IMR-90 (cell line): ENCODE data around the gene RIPOR3. TPM values are rescaled to one million over a fixed set of nuclear protein-coding genes. Genes with fewer than 3 reads are reported as not detected.

Experiments
- ATAC-seq: fragments of 200-7000 bp; cut with Tn5 transposase; 2 replicates; pipeline ENCODE4 v1.9.1; 2020; ENCODE audit warnings: low read depth, mild to moderate bottlenecking, moderate library complexity
- BruUV-seq: library from RNA; stranded (reverse); fragments of 400-500 nt; replicated peaks from 2 replicates; lab custom pipeline; 2021; lab: Mats Ljungman, UMichigan
- CTCF ChIA-PET: fragments of 300-600 bp; formaldehyde crosslinking; extraction: SDS; loops from one replicate; lab custom pipeline; 2021; ENCODE audit warnings: antibody characterized with exemption; lab: Yijun Ruan, JAX
- POLR2A ChIA-PET: fragments of 300-600 bp; sonication (Branson Sonifier 250); formaldehyde crosslinking; loops from one replicate; lab custom pipeline; 2022; ENCODE audit warnings: antibody characterized with exemption; ENCODE audit not compliant: unreplicated experiment; lab: Charles Lee
- DNase-seq: peaks from one replicate; pipeline ENCODE4 v3.0.0; 2013
- H2AFZ ChIP-seq: replicated peaks from 2 replicates; pipeline ENCODE3; 2013; ENCODE audit warnings: low read length, mild to moderate bottlenecking; ENCODE audit not compliant: poor library complexity
- H2AK5ac ChIP-seq: 2 replicates; pipeline ENCODE4 v1.6.1; 2013; ENCODE audit warnings: low read depth, low read length, inconsistent platforms
- H2AK9ac ChIP-seq: replicated peaks from 2 replicates; pipeline ENCODE3; 2013; ENCODE audit warnings: mild to moderate bottlenecking, low read depth, low read length, moderate library complexity; ENCODE audit not compliant: poor library complexity
- H2BK120ac ChIP-seq: 2 replicates; pipeline ENCODE4 v1.6.1; 2013; ENCODE audit warnings: low read depth, low read length, inconsistent platforms
- H2BK15ac ChIP-seq: 3 replicates; pipeline ENCODE4 v1.6.1; 2013; ENCODE audit warnings: low read depth, low read length, inconsistent platforms
- H2BK20ac ChIP-seq: 2 replicates; pipeline ENCODE4 v1.6.1; 2013; ENCODE audit warnings: low read depth, mild to moderate bottlenecking, inconsistent platforms, low read length, moderate library complexity
- H2BK5ac ChIP-seq: 2 replicates; pipeline ENCODE4 v1.6.1; 2013; ENCODE audit warnings: mild to moderate bottlenecking, low read depth, low read length, inconsistent platforms; ENCODE audit not compliant: poor library complexity, severe bottlenecking
- H3K14ac ChIP-seq: replicated peaks from 2 replicates; pipeline ENCODE4 v1.6.1; 2013; ENCODE audit warnings: low read depth, low read length, inconsistent platforms
- H3K18ac ChIP-seq: 2 replicates; pipeline ENCODE4 v1.6.1; 2013; ENCODE audit warnings: low read depth, low read length, control low read depth
- H3K23ac ChIP-seq: 2 replicates; pipeline ENCODE4 v1.6.1; 2013; ENCODE audit warnings: low read depth, low read length, inconsistent platforms
- H3K27ac ChIP-seq: 2 replicates; pipeline ENCODE4 v1.5.1; 2013; ENCODE audit warnings: mild to moderate bottlenecking, control low read depth, low read length; ENCODE audit not compliant: insufficient read depth
- H3K27me3 ChIP-seq: 2 replicates; pipeline ENCODE4 v1.6.1; 2013; ENCODE audit warnings: low read length; ENCODE audit not compliant: control insufficient read depth, insufficient read depth
- H3K36me3 ChIP-seq: 2 replicates; pipeline ENCODE4 v1.6.1; 2013; ENCODE audit warnings: low read length, mixed read lengths; ENCODE audit not compliant: control insufficient read depth, insufficient read depth
- H3K4ac ChIP-seq: 2 replicates; pipeline ENCODE4 v1.6.1; 2013; ENCODE audit warnings: low read depth, low read length, inconsistent platforms
- H3K4me1 ChIP-seq: 2 replicates; pipeline ENCODE4 v1.6.1; 2013; ENCODE audit warnings: low read length, mixed read lengths; ENCODE audit not compliant: control insufficient read depth, insufficient read depth
- H3K4me2 ChIP-seq: 2 replicates; pipeline ENCODE4 v1.6.1; 2013; ENCODE audit warnings: low read depth, mild to moderate bottlenecking, control low read depth, low read length, moderate library complexity
- H3K4me3 ChIP-seq: 2 replicates; pipeline ENCODE4 v1.5.1; 2013; ENCODE audit warnings: low read depth, mild to moderate bottlenecking, control low read depth, low read length, moderate library complexity; ENCODE audit not compliant: insufficient read depth
- H3K56ac ChIP-seq: 2 replicates; pipeline ENCODE4 v1.6.1; 2013; ENCODE audit warnings: low read length, inconsistent platforms; ENCODE audit not compliant: insufficient read depth; ENCODE audit errors: extremely low read depth
- H3K79me1 ChIP-seq, 2 experiments: 2 replicates each; pipeline ENCODE4 v1.6.1; 2013; ENCODE audit warnings: low read length in 2 of 2, inconsistent platforms in 1 of 2, low read depth in 1 of 2
- H3K9ac ChIP-seq: 2 replicates; pipeline ENCODE4 v1.6.1; 2013; ENCODE audit warnings: low read depth, low read length, control low read depth
- H3K9me1 ChIP-seq: 2 replicates; pipeline ENCODE4 v1.6.1; 2013; ENCODE audit warnings: low read length, inconsistent platforms; ENCODE audit not compliant: insufficient read depth
- H3K9me3 ChIP-seq: 2 replicates; pipeline ENCODE4 v1.6.1; 2013; ENCODE audit warnings: low read length; ENCODE audit not compliant: control insufficient read depth, insufficient read depth
- H4K20me1 ChIP-seq: 2 replicates; pipeline ENCODE4 v1.6.1; 2013; ENCODE audit warnings: low read length, inconsistent platforms; ENCODE audit not compliant: insufficient read depth
- H4K5ac ChIP-seq: 2 replicates; pipeline ENCODE4 v1.6.1; 2013; ENCODE audit warnings: mild to moderate bottlenecking, low read depth, low read length, control low read depth
- H4K8ac ChIP-seq, 2 experiments: 2 replicates each; pipeline ENCODE4 v1.6.1; 2013; ENCODE audit warnings: low read depth in 2 of 2, low read length in 2 of 2, control low read depth in 1 of 2, inconsistent platforms in 1 of 2
- H4K91ac ChIP-seq: 2 replicates; pipeline ENCODE4 v1.6.1; 2013; ENCODE audit warnings: low read depth, low read length, inconsistent platforms; ENCODE audit not compliant: insufficient read depth
- BHLHE40 ChIP-seq: fragments of 150-350 bp; IDR thresholded peaks from 2 replicates; pipeline ENCODE4 v1.6.1; 2016; ENCODE audit warnings: mild to moderate bottlenecking, low read depth, low read length
- MAZ ChIP-seq: IDR thresholded peaks from 2 replicates; pipeline ENCODE4 v1.6.1; 2012; ENCODE audit warnings: low read depth, mild to moderate bottlenecking, low read length, improper control_type of control experiment, moderate library complexity, borderline replicate concordance
- NFE2L2 ChIP-seq: fragments of 150-350 bp; IDR thresholded peaks from 2 replicates; pipeline ENCODE4 v1.6.1; 2016; ENCODE audit warnings: low read depth, mild to moderate bottlenecking, low read length
- POLR2A ChIP-seq: IDR thresholded peaks from 2 replicates; pipeline ENCODE4 v1.6.1; 2012; ENCODE audit warnings: mild to moderate bottlenecking, low read depth, low read length
- RCOR1 ChIP-seq: IDR thresholded peaks from 2 replicates; pipeline ENCODE4 v1.6.1; 2012; ENCODE audit warnings: mild to moderate bottlenecking, low read length, improper control_type of control experiment; ENCODE audit not compliant: insufficient replicate concordance
- RFX5 ChIP-seq: IDR thresholded peaks from 2 replicates; pipeline ENCODE4 v1.8.0; 2012; ENCODE audit warnings: low read depth, mild to moderate bottlenecking, low read length, moderate library complexity
- USF2 ChIP-seq: fragments of 150-350 bp; IDR thresholded peaks from 2 replicates; pipeline ENCODE4 v1.6.1; 2017; ENCODE audit warnings: mild to moderate bottlenecking, antibody characterized with exemption, low read length, low read depth
- WGBS, 2 experiments: methylation state at CpG; one replicate each; pipeline versions ENCODE4 v1.1.5 to v1.1.7; 2013; ENCODE audit warnings: missing lambda C conversion rate in 2 of 2; ENCODE audit not compliant: insufficient read length in 1 of 2; ENCODE audit errors: extremely low coverage in 2 of 2; 5-methylcytosine and 5-hydroxymethylcytosine counted together
- dilution Hi-C: fragments of 300-500 bp; cut with HindIII; formaldehyde crosslinking; loops from one replicate; pipeline ENCODE4 v1.14.3; 2018; ENCODE audit warnings: low sequenced_read_pairs; ENCODE audit not compliant: unreplicated experiment
- in situ Hi-C: fragments of 300-500 bp; cut with MboI; formaldehyde crosslinking; loops from 3 replicates; pipeline ENCODE4 v1.14.3; 2019; ENCODE audit warnings: low sequenced_read_pairs, inconsistent platforms, mixed read lengths
- intact Hi-C: fragments of 100-400 bp; cut with micrococcal nuclease; formaldehyde crosslinking; loops from 2 replicates; pipeline ENCODE4 v1.10.0; 2022
- polyA plus RNA-seq, 3 experiments: library from polyadenylated mRNA; depleted of rRNA; stranded (reverse); fragments of >200 nt; gene quantifications; 2 replicates each; pipeline ENCODE4 v1.2.3, GENCODE V29; 2012; ENCODE audit warnings: low replicate concordance in 1 of 3
- total RNA-seq: library from RNA; depleted of rRNA; stranded (reverse); fragments of >200 nt; gene quantifications from 2 replicates; pipeline ENCODE4 v1.2.3, GENCODE V29; 2012
- TF ChIP-seq, protein P1 (sequence below): conservative IDR thresholded peaks from 2 replicates; pipeline ENCODE4 v1.5.1; 2012; ENCODE audit warnings: mild to moderate bottlenecking, low read depth, low read length, improper control_type of control experiment
- TF ChIP-seq, protein P2 (sequence below): fragments of 150-350 bp; IDR thresholded peaks from 2 replicates; pipeline ENCODE4 v1.6.1; 2016; ENCODE audit warnings: low read depth, mild to moderate bottlenecking, low read length, moderate library complexity, borderline replicate concordance

The RIPOR3 gene
- total and polyA plus RNA-seq, 2 of the 4 experiments (the other 2 are of a cell fraction): 0.54 to 1.7 TPM

- no peaks in the 10 kb centered on the region for H3K9me3 ChIP-seq
- H2BK20ac ChIP-seq: no peak overlapping the region
- peaks cover 49% of the 10 kb centered on the region for H3K36me3 ChIP-seq
- H2BK15ac ChIP-seq: no peak overlapping the region
- H3K9me1 ChIP-seq: peaks cover 6% of the 10 kb centered on the region; the same call in 1 of the 2 replicates
- 95% methylated on average over 6 of the region's 11 CpGs; no CpG with 5 or more reads in 1 of the 2 experiments for WGBS, 2 experiments
- no peak overlapping the region for H3K18ac ChIP-seq
- no peak overlapping the region for H3K9ac ChIP-seq
- no peak overlapping the region for H2AK5ac ChIP-seq
- H4K91ac ChIP-seq: no peak overlapping the region
- no peak overlapping the region for H3K4ac ChIP-seq
- TF ChIP-seq USF2 (no peak), POLR2A (no peak), BHLHE40 (no peak), MAZ (no peak), RFX5 (no peak), NFE2L2 (no peak), RCOR1 (no peak)
- TF ChIP-seq, protein P1, sequence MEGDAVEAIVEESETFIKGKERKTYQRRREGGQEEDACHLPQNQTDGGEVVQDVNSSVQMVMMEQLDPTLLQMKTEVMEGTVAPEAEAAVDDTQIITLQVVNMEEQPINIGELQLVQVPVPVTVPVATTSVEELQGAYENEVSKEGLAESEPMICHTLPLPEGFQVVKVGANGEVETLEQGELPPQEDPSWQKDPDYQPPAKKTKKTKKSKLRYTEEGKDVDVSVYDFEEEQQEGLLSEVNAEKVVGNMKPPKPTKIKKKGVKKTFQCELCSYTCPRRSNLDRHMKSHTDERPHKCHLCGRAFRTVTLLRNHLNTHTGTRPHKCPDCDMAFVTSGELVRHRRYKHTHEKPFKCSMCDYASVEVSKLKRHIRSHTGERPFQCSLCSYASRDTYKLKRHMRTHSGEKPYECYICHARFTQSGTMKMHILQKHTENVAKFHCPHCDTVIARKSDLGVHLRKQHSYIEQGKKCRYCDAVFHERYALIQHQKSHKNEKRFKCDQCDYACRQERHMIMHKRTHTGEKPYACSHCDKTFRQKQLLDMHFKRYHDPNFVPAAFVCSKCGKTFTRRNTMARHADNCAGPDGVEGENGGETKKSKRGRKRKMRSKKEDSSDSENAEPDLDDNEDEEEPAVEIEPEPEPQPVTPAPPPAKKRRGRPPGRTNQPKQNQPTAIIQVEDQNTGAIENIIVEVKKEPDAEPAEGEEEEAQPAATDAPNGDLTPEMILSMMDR: no peak
- TF ChIP-seq, protein P2, sequence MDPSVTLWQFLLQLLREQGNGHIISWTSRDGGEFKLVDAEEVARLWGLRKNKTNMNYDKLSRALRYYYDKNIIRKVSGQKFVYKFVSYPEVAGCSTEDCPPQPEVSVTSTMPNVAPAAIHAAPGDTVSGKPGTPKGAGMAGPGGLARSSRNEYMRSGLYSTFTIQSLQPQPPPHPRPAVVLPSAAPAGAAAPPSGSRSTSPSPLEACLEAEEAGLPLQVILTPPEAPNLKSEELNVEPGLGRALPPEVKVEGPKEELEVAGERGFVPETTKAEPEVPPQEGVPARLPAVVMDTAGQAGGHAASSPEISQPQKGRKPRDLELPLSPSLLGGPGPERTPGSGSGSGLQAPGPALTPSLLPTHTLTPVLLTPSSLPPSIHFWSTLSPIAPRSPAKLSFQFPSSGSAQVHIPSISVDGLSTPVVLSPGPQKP: no peak
- ChIA-PET POLR2A (no interaction called here), CTCF (no interaction called here)
- no peak overlapping the region for H4K5ac ChIP-seq
- no peak overlapping the region for H2AK9ac ChIP-seq
- H3K4me1 ChIP-seq: peaks cover 3% of the 10 kb centered on the region; the same call in 1 of the 2 replicates
- H3K14ac ChIP-seq: no peak overlapping the region
- in situ Hi-C loops (no loop called here), dilution Hi-C loops (no loop called here), intact Hi-C loops (no loop called here)
- H2AFZ ChIP-seq: no peak overlapping the region
- H3K27me3 ChIP-seq: no peaks in the 10 kb centered on the region
- H3K56ac ChIP-seq: no peak overlapping the region
- no peak overlapping the region for H4K8ac ChIP-seq
- no peak overlapping the region for H2BK5ac ChIP-seq
- H4K20me1 ChIP-seq: 0 out of 2 replicates have a peak, but pooled peaks cover 8% of the 10 kb centered on the region
- DNase-seq (no peak), ATAC-seq (no peak)
- no peak overlapping the region for H3K27ac ChIP-seq
- no peak overlapping the region for H3K4me3 ChIP-seq
- no peak overlapping the region for H2BK120ac ChIP-seq
- H3K79me1 ChIP-seq: peaks cover 0 to 12% of the 10 kb centered on the region in 2 experiments; a peak in 1 of 4 replicates
- H3K23ac ChIP-seq: no peak overlapping the region
- BruUV-seq: no TSS peak
- H3K4me2 ChIP-seq: no peak overlapping the region
Observed at GRCh38 chr20:50590348-50590664, 101.0 kb downstream of the RIPOR3 start.
